GM12875 (cell line): ENCODE measurements around the gene VWA5A.
"Not testable (repeated sequence)": the region's sequence is repeated elsewhere in the genome, so short reads cannot be mapped to it uniquely, and the experiment has no call there.

Experiments used
- H3K4me3 ChIP-seq: one replicate; pipeline ENCODE4 v1.5.1; 2011; ENCODE audit warnings: low read depth, low read length, control low read depth
- CTCF ChIP-seq: IDR thresholded peaks from 2 replicates; pipeline ENCODE4 v1.5.1; 2011; ENCODE audit warnings: low read depth, mild to moderate bottlenecking, control low read depth, inconsistent platforms, low read length, moderate library complexity, borderline replicate concordance; ENCODE audit not compliant: insufficient read depth

The VWA5A gene

GRCh38 chr11:124167826-124168231 is 52.6 kb downstream of the VWA5A start:
- no peak for TF ChIP-seq CTCF
- H3K4me3 ChIP-seq: no peak overlapping the region

GRCh38 chr11:124168796-124169195 is 53.5 kb downstream of the VWA5A start:
- no peak overlapping the region for H3K4me3 ChIP-seq
- TF ChIP-seq CTCF: no peak

GRCh38 chr11:124170315-124170714 is 55.1 kb downstream of the VWA5A start:
- H3K4me3 ChIP-seq: not testable (repeated sequence)

- no peak overlapping the region for H3K4me3 ChIP-seq
- no peak for TF ChIP-seq CTCF
Observed at GRCh38 chr11:124170801-124171586, 55.7 kb downstream of the VWA5A start.

- TF ChIP-seq CTCF: no peak
- no peak overlapping the region for H3K4me3 ChIP-seq
Observed at GRCh38 chr11:124172101-124172500, 56.9 kb downstream of the VWA5A start.

- no peak overlapping the region for H3K4me3 ChIP-seq
- TF ChIP-seq CTCF: no peak
Observed at GRCh38 chr11:124172599-124172998, 57.3 kb downstream of the VWA5A start.

GRCh38 chr11:124174001-124174583 is 58.8 kb downstream of the VWA5A start:
- no peak for TF ChIP-seq CTCF
- H3K4me3 ChIP-seq: no peak overlapping the region
